GM06990 (cell line): ENCODE data around the gene PLIN4.

Experiments used
- DNase-seq: peaks from one replicate; pipeline ENCODE4 v3.0.0-alpha.2; 2011; ENCODE audit not compliant: insufficient read length; ENCODE audit errors: extremely low read depth
- H3K27me3 ChIP-seq: replicated peaks from 2 replicates; pipeline ENCODE4 v1.6.0; 2011; ENCODE audit warnings: low read length; ENCODE audit not compliant: control insufficient read depth, insufficient read depth
- H3K36me3 ChIP-seq: 2 replicates; pipeline ENCODE4 v1.5.1; 2011; ENCODE audit warnings: low read length; ENCODE audit not compliant: control insufficient read depth, insufficient read depth
- H3K4me3 ChIP-seq: replicated peaks from 2 replicates; pipeline ENCODE4 v1.5.1; 2011; ENCODE audit warnings: low read depth, mild to moderate bottlenecking, control low read depth, low read length
- CTCF ChIP-seq: IDR thresholded peaks from 2 replicates; pipeline ENCODE4 v1.5.1; 2011; ENCODE audit warnings: low read length, control low read depth, mild to moderate bottlenecking, inconsistent platforms; ENCODE audit not compliant: insufficient read depth, poor library complexity, severe bottlenecking

Gene PLIN4

GRCh38 chr19:4553775-4554174 lies 35.5 kb upstream of the PLIN4 start:
- TF ChIP-seq CTCF = no peak
- Histone ChIP-seq H3K4me3 (no peak overlapping the region), H3K27me3 (no peaks in the 10 kb centered on the region), H3K36me3 (no peaks in the 10 kb centered on the region)
- no peak for DNase-seq

- Histone ChIP-seq H3K27me3 (no peaks in the 10 kb centered on the region), H3K36me3 (no peaks in the 10 kb centered on the region), H3K4me3 (no peak overlapping the region)
- no peak for DNase-seq
- no peak for TF ChIP-seq CTCF
These were observed 34.9 kb upstream of the PLIN4 start for GRCh38 chr19:4553092-4553695.

- no peaks in the 10 kb centered on the region for H3K36me3 ChIP-seq
- H3K27me3 ChIP-seq = no peaks in the 10 kb centered on the region
- no peak for TF ChIP-seq CTCF
- H3K4me3 ChIP-seq = no peak overlapping the region
- no peak for DNase-seq
These were observed 34.2 kb upstream of the PLIN4 start for GRCh38 chr19:4552525-4552819.

GRCh38 chr19:4550479-4551050 lies 32.3 kb upstream of the PLIN4 start:
- DNase-seq = no peak
- Histone ChIP-seq H3K36me3 (no peaks in the 10 kb centered on the region), H3K4me3 (no peak overlapping the region), H3K27me3 (no peaks in the 10 kb centered on the region)
- TF ChIP-seq CTCF = no peak

- DNase-seq = no peak
- no peak for TF ChIP-seq CTCF
- no peaks in the 10 kb centered on the region for H3K36me3 ChIP-seq
- H3K4me3 ChIP-seq = no peak overlapping the region
- H3K27me3 ChIP-seq = no peaks in the 10 kb centered on the region
These were observed 31.7 kb upstream of the PLIN4 start for GRCh38 chr19:4550018-4550417.

- Histone ChIP-seq H3K4me3 (no peak overlapping the region), H3K36me3 (no peaks in the 10 kb centered on the region), H3K27me3 (no peaks in the 10 kb centered on the region)
- DNase-seq = no peak
- TF ChIP-seq CTCF = no peak
These were observed 29.9 kb upstream of the PLIN4 start for GRCh38 chr19:4548238-4548584.
